SK-N-SH (cell line): ENCODE data around the gene CNTN4. TPM values are rescaled to one million over a fixed set of nuclear protein-coding genes. Genes with fewer than 3 reads are reported as not detected.

ENCODE experiments used
- CTCF ChIA-PET: fragments of 300-600, 350-600 bp; formaldehyde crosslinking; extraction: SDS; loops from one replicate; lab custom pipeline; 2021; lab: Yijun Ruan, JAX
- POLR2A ChIA-PET: fragments of 350-600 bp; sonication (Branson Sonifier 250); formaldehyde crosslinking; extraction: SDS; loops from one replicate; lab custom pipeline; 2020; ENCODE audit warnings: antibody characterized with exemption, inconsistent platforms; lab: Yijun Ruan, JAX
- DNase-seq: peaks from one replicate; pipeline ENCODE4 v3.0.0; 2012
- H2AFZ ChIP-seq: fragments of 200-600 bp; sonication (generic); 2 replicates; pipeline ENCODE4 v1.8.1; 2016; ENCODE audit warnings: antibody characterized with exemption, mild to moderate bottlenecking, low read depth
- H3F3A ChIP-seq: fragments of 200-600 bp; sonication (generic); replicated peaks from 2 replicates; pipeline ENCODE3; 2016; ENCODE audit warnings: antibody characterized with exemption, mild to moderate bottlenecking; ENCODE audit not compliant: insufficient read depth
- H3K27ac ChIP-seq, 2 experiments: fragments of 200-500 bp in 1 of 2; fragments of 200-600 bp in 1 of 2; sonication (Bioruptor generic) in 1 of 2; sonication (generic), shearing (Covaris generic) in 1 of 2; 2 replicates each; pipeline versions ENCODE4 v1.5.1 to v1.6.1; 2014 to 2016; ENCODE audit warnings: low read depth in 2 of 2, inconsistent platforms in 1 of 2, low read length in 1 of 2, mild to moderate bottlenecking in 1 of 2, mixed read lengths in 1 of 2
- H3K27me3 ChIP-seq: fragments of 200-600 bp; sonication (generic), shearing (Covaris generic); 2 replicates; pipeline ENCODE4 v1.6.1; 2016; ENCODE audit warnings: mixed run types; ENCODE audit not compliant: insufficient read depth
- H3K36me3 ChIP-seq, 2 experiments: fragments of 200-500 bp in 1 of 2; fragments of 200-600 bp in 1 of 2; sonication (Bioruptor generic) in 1 of 2; sonication (generic) in 1 of 2; replicated peaks in 1 of 2; 2 replicates each; pipeline versions ENCODE3 to v1.5.1; 2014 to 2016; ENCODE audit warnings: low read length in 1 of 2, mild to moderate bottlenecking in 1 of 2; ENCODE audit not compliant: insufficient read depth in 2 of 2, control insufficient read depth in 1 of 2
- H3K4me1 ChIP-seq, 2 experiments: fragments of 200-500 bp in 1 of 2; fragments of 200-600 bp in 1 of 2; sonication (Bioruptor generic) in 1 of 2; sonication (generic), shearing (Covaris generic) in 1 of 2; 2 replicates each; pipeline versions ENCODE4 v1.5.1 to v1.6.1; 2014 to 2016; ENCODE audit warnings: low read depth in 1 of 2, low read length in 1 of 2, mixed run types in 1 of 2; ENCODE audit not compliant: insufficient read depth in 2 of 2, control insufficient read depth in 1 of 2
- H3K4me2 ChIP-seq: fragments of 200-600 bp; sonication (generic), shearing (Covaris generic); 2 replicates; pipeline ENCODE4 v1.6.1; 2017; ENCODE audit warnings: mixed run types
- H3K4me3 ChIP-seq, 2 experiments: fragments of 200-500 bp in 1 of 2; fragments of 200-600 bp in 1 of 2; sonication (Bioruptor generic) in 1 of 2; sonication (generic), shearing (Covaris generic) in 1 of 2; 2 replicates each; pipeline versions ENCODE4 v1.5.1 to v1.8.1; 2014 to 2016; ENCODE audit warnings: low read depth in 2 of 2, inconsistent platforms in 1 of 2, low read length in 1 of 2, mild to moderate bottlenecking in 1 of 2, mixed read lengths in 1 of 2, moderate library complexity in 1 of 2
- H3K79me2 ChIP-seq: fragments of 200-600 bp; sonication (generic); 2 replicates; pipeline ENCODE4 v1.8.1; 2017; ENCODE audit warnings: mild to moderate bottlenecking; ENCODE audit not compliant: insufficient read depth
- H3K9ac ChIP-seq: fragments of 200-600 bp; sonication (generic); 2 replicates; pipeline ENCODE4 v1.6.1; 2017; ENCODE audit warnings: mixed run types
- H3K9me2 ChIP-seq: fragments of 200-600 bp; sonication (generic); 2 replicates; pipeline ENCODE4 v1.6.1; 2017; ENCODE audit warnings: mixed run types
- H3K9me3 ChIP-seq: fragments of 200-600 bp; sonication (generic); 2 replicates; pipeline ENCODE4 v1.6.1; 2017; ENCODE audit warnings: mixed run types, mild to moderate bottlenecking, moderate library complexity
- H4K20me1 ChIP-seq: fragments of 200-600 bp; sonication (generic); 2 replicates; pipeline ENCODE4 v1.6.1; 2017; ENCODE audit warnings: mild to moderate bottlenecking, mixed run types; ENCODE audit not compliant: insufficient read depth
- CHD2 ChIP-seq: fragments of 150-350 bp; IDR thresholded peaks from 2 replicates; pipeline ENCODE4 v1.6.1; 2018; ENCODE audit warnings: low read length; ENCODE audit not compliant: partially characterized antibody
- EP300 ChIP-seq, 2 experiments: IDR thresholded peaks; 2 replicates each; pipeline versions ENCODE4 v1.4.0 to v1.6.1; 2012; ENCODE audit warnings: borderline replicate concordance in 1 of 2, low read depth in 1 of 2, low read length in 1 of 2
- EZH2phosphoT487 ChIP-seq: fragments of 200-600 bp; sonication (generic); IDR thresholded peaks from 2 replicates; pipeline ENCODE4 v1.6.1; 2017; ENCODE audit warnings: low read depth, mixed run types, mild to moderate bottlenecking, antibody characterized with exemption, moderate library complexity, borderline replicate concordance
- FOSL2 ChIP-seq: IDR thresholded peaks from 2 replicates; pipeline ENCODE4 v1.4.0; 2012; ENCODE audit warnings: low read depth, mild to moderate bottlenecking, moderate library complexity, borderline replicate concordance
- FOXM1 ChIP-seq: IDR thresholded peaks from 2 replicates; pipeline ENCODE4 v1.4.0; 2012; ENCODE audit warnings: low read depth, mild to moderate bottlenecking
- GATA2 ChIP-seq: sonication (generic); formaldehyde crosslinking; IDR thresholded peaks from 2 replicates; pipeline ENCODE4 v1.5.0; 2020; ENCODE audit warnings: mild to moderate bottlenecking, missing genetic modification reagents
- IRF3 ChIP-seq: fragments of 150-350 bp; IDR thresholded peaks from 2 replicates; pipeline ENCODE4 v1.6.1; 2016; ENCODE audit warnings: mild to moderate bottlenecking, low read depth, low read length
- JUND ChIP-seq: IDR thresholded peaks from 2 replicates; pipeline ENCODE4 v1.4.0; 2012
- NFIC ChIP-seq: IDR thresholded peaks from 2 replicates; pipeline ENCODE4 v1.4.0; 2012; ENCODE audit warnings: borderline replicate concordance
- NRF1 ChIP-seq: IDR thresholded peaks from 2 replicates; pipeline ENCODE4 v1.6.1; 2012; ENCODE audit warnings: low read depth, mild to moderate bottlenecking, low read length
- RAD21 ChIP-seq: IDR thresholded peaks from 2 replicates; pipeline ENCODE4 v1.6.1; 2012; ENCODE audit warnings: mild to moderate bottlenecking, low read length
- RCOR1 ChIP-seq: fragments of 150-350 bp; IDR thresholded peaks from 2 replicates; pipeline ENCODE4 v1.6.1; 2017; ENCODE audit warnings: antibody characterized with exemption, low read length
- REST ChIP-seq: IDR thresholded peaks from 2 replicates; pipeline ENCODE4 v1.6.1; 2012; ENCODE audit warnings: mild to moderate bottlenecking, low read depth, low read length, moderate library complexity
- RFX5 ChIP-seq: IDR thresholded peaks from 2 replicates; pipeline ENCODE4 v1.6.1; 2012; ENCODE audit warnings: mild to moderate bottlenecking, improper control_type of control experiment, low read length
- RXRA ChIP-seq: IDR thresholded peaks from 2 replicates; pipeline ENCODE4 v1.4.0; 2012; ENCODE audit warnings: low read depth, mild to moderate bottlenecking, borderline replicate concordance
- SMC3 ChIP-seq: IDR thresholded peaks from 2 replicates; pipeline ENCODE4 v1.6.1; 2012; ENCODE audit warnings: low read depth, low read length, improper control_type of control experiment
- TCF12 ChIP-seq: IDR thresholded peaks from 2 replicates; pipeline ENCODE4 v1.4.0; 2012
- WGBS: methylation state at CpG from one replicate; pipeline ENCODE4 v1.1.6; 2017; ENCODE audit warnings: low lambda C conversion rate; 5-methylcytosine and 5-hydroxymethylcytosine counted together
- polyA plus RNA-seq, 3 experiments: library from polyadenylated mRNA; depleted of rRNA; stranded (reverse); fragments of >200 nt; gene quantifications; 2 replicates each; pipeline ENCODE4 v1.2.3, GENCODE V29; 2012
- TF ChIP-seq, protein P1 (sequence below): fragments of 200-600 bp; sonication (generic); IDR thresholded peaks from 2 replicates; pipeline ENCODE4 v1.6.1; 2017; ENCODE audit warnings: antibody characterized with exemption, mild to moderate bottlenecking, moderate library complexity
- TF ChIP-seq, protein P2 (sequence below): fragments of 150-350 bp; IDR thresholded peaks from 2 replicates; pipeline ENCODE4 v1.6.1; 2017; ENCODE audit warnings: antibody characterized with exemption, low read length, low read depth, borderline replicate concordance

CNTN4 gene
- polyA plus RNA-seq, 1 of the 3 experiments (the other 2 are of a cell fraction) = 0.12 TPM

GRCh38 chr3:2727101-2727500, 628.4 kb downstream of the CNTN4 start:
- H3F3A ChIP-seq = no peaks in the 10 kb centered on the region
- no peaks in the 10 kb centered on the region for H3K27me3 ChIP-seq
- WGBS = 14% methylated on average over 3 of the region's 3 CpGs
- H3K4me2 ChIP-seq = no peak overlapping the region
- TF ChIP-seq SMC3 (no peak), RFX5 (no peak), RXRA (no peak), IRF3 (no peak), EZH2phosphoT487 (no peak), FOSL2 (no peak), EP300 (IDR thresholded peaks at IDR 0.05; ENCODE audit: borderline replicate concordance in 1 of 2, low read depth in 1 of 2, low read length in 1 of 2) (no peak), RAD21 (no peak), REST (no peak), JUND (no peak), GATA2 (CRISPR knock-in tag) (no peak), TCF12 (no peak), RCOR1 (no peak), NRF1 (no peak), CHD2 (no peak), NFIC (no peak), FOXM1 (no peak)
- TF ChIP-seq, protein P1, sequence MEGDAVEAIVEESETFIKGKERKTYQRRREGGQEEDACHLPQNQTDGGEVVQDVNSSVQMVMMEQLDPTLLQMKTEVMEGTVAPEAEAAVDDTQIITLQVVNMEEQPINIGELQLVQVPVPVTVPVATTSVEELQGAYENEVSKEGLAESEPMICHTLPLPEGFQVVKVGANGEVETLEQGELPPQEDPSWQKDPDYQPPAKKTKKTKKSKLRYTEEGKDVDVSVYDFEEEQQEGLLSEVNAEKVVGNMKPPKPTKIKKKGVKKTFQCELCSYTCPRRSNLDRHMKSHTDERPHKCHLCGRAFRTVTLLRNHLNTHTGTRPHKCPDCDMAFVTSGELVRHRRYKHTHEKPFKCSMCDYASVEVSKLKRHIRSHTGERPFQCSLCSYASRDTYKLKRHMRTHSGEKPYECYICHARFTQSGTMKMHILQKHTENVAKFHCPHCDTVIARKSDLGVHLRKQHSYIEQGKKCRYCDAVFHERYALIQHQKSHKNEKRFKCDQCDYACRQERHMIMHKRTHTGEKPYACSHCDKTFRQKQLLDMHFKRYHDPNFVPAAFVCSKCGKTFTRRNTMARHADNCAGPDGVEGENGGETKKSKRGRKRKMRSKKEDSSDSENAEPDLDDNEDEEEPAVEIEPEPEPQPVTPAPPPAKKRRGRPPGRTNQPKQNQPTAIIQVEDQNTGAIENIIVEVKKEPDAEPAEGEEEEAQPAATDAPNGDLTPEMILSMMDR = no peak
- TF ChIP-seq, protein P2, sequence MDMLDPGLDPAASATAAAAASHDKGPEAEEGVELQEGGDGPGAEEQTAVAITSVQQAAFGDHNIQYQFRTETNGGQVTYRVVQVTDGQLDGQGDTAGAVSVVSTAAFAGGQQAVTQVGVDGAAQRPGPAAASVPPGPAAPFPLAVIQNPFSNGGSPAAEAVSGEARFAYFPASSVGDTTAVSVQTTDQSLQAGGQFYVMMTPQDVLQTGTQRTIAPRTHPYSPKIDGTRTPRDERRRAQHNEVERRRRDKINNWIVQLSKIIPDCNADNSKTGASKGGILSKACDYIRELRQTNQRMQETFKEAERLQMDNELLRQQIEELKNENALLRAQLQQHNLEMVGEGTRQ = no peak
- DNase-seq = no peak
- CTCF ChIA-PET = no interaction called here
- H3K4me1 ChIP-seq = peaks cover 0 to 5% of the 10 kb centered on the region in 2 experiments; a peak in 1 of 4 replicates
- H3K27ac ChIP-seq = no peak overlapping the region
- H3K4me3 ChIP-seq = no peak overlapping the region
- no peaks in the 10 kb centered on the region for H3K36me3 ChIP-seq
- no peak overlapping the region for H2AFZ ChIP-seq
- H4K20me1 ChIP-seq = no peaks in the 10 kb centered on the region
- H3K9me2 ChIP-seq = no peaks in the 10 kb centered on the region
- POLR2A ChIA-PET = no interaction called here
- H3K79me2 ChIP-seq = no peaks in the 10 kb centered on the region
- no peaks in the 10 kb centered on the region for H3K9me3 ChIP-seq
- H3K9ac ChIP-seq = no peak overlapping the region
